ENCODE measurements around the gene AAR2.

The AAR2 gene

GRCh38 chr20:36218380-36219064, 17.8 kb upstream of the AAR2 start:
- DNase-seq (ENCODE audit: low spot score) = no peak

- no peak for DNase-seq (ENCODE audit: low spot score)
Observed at GRCh38 chr20:36219671-36220220, 16.5 kb upstream of the AAR2 start.

GRCh38 chr20:36225666-36226065, 10.6 kb upstream of the AAR2 start:
- DNase-seq (ENCODE audit: low spot score) = no peak

GRCh38 chr20:36228770-36229169, 7.5 kb upstream of the AAR2 start:
- DNase-seq (ENCODE audit: low spot score) = no peak

- DNase-seq (ENCODE audit: low spot score) = no peak
Observed at GRCh38 chr20:36230019-36230418, 6.3 kb upstream of the AAR2 start.

GRCh38 chr20:36231331-36231730, 4.9 kb upstream of the AAR2 start:
- DNase-seq (ENCODE audit: low spot score) = no peak

- DNase-seq (ENCODE audit: low spot score) = no peak
Observed at GRCh38 chr20:36234771-36235320, 1.4 kb upstream of the AAR2 start.

GRCh38 chr20:36236786-36237121, 476 bp downstream of the AAR2 start:
- DNase-seq (ENCODE audit: low spot score) = peak; percentile 6

- no peak for DNase-seq (ENCODE audit: low spot score)
Observed at GRCh38 chr20:36237477-36237876, 1.2 kb downstream of the AAR2 start.

GRCh38 chr20:36238153-36238552, 1.9 kb downstream of the AAR2 start:
- DNase-seq (ENCODE audit: low spot score) = no peak

- no peak for DNase-seq (ENCODE audit: low spot score)
Observed at GRCh38 chr20:36238760-36239159, 2.5 kb downstream of the AAR2 start.

GRCh38 chr20:36240076-36240475, 3.8 kb downstream of the AAR2 start:
- DNase-seq (ENCODE audit: low spot score) = no peak

- DNase-seq (ENCODE audit: low spot score) = no peak
Observed at GRCh38 chr20:36241678-36242077, 5.4 kb downstream of the AAR2 start.

GRCh38 chr20:36243726-36244125, 7.4 kb downstream of the AAR2 start:
- no peak for DNase-seq (ENCODE audit: low spot score)

GRCh38 chr20:36246401-36246800, 10.1 kb downstream of the AAR2 start:
- DNase-seq (ENCODE audit: low spot score) = no peak

- DNase-seq (ENCODE audit: low spot score) = no peak
Observed at GRCh38 chr20:36248836-36249235, 12.6 kb downstream of the AAR2 start.

GRCh38 chr20:36249450-36249849, 13.2 kb downstream of the AAR2 start:
- no peak for DNase-seq (ENCODE audit: low spot score)

GRCh38 chr20:36251426-36251825, 15.1 kb downstream of the AAR2 start:
- DNase-seq (ENCODE audit: low spot score) = no peak

- no peak for DNase-seq (ENCODE audit: low spot score)
Observed at GRCh38 chr20:36252511-36252910, 16.2 kb downstream of the AAR2 start.

GRCh38 chr20:36253036-36253435, 16.8 kb downstream of the AAR2 start:
- DNase-seq (ENCODE audit: low spot score) = no peak

- no peak for DNase-seq (ENCODE audit: low spot score)
Observed at GRCh38 chr20:36254076-36254475, 17.8 kb downstream of the AAR2 start.

GRCh38 chr20:36255445-36255844, 19.2 kb downstream of the AAR2 start:
- DNase-seq (ENCODE audit: low spot score) = no peak

GRCh38 chr20:36259177-36260061, 23.1 kb downstream of the AAR2 start:
- no peak for DNase-seq (ENCODE audit: low spot score)
